T-helper 1 cell treated with Interleukin-12 subunit alpha and Interleukin-12 subunit beta and Interleukin-4 antibody, amounts not matched to agents 30 μg/mL and 1 μg/mL, for 36 hours (primary cell): ENCODE results near the gene SELPLG.
"Not testable (repeated sequence)": the region's sequence is repeated elsewhere in the genome, so short reads cannot be mapped to it uniquely, and the experiment has no call there.

Experiments
- H3K27ac Mint-ChIP-seq: one replicate; pipeline ENCODE4 v1.8.0; 2021; ENCODE audit warnings: mild to moderate bottlenecking, mixed read lengths
- H3K27me3 Mint-ChIP-seq: one replicate; pipeline ENCODE4 v1.8.0; 2021; ENCODE audit warnings: low read depth, mixed read lengths
- H3K36me3 Mint-ChIP-seq: one replicate; pipeline ENCODE4 v1.8.0; 2021; ENCODE audit warnings: low read depth, mixed read lengths
- H3K4me1 Mint-ChIP-seq: one replicate; pipeline ENCODE4 v1.8.0; 2021; ENCODE audit warnings: low read depth, mixed read lengths
- H3K4me3 Mint-ChIP-seq: one replicate; pipeline ENCODE4 v1.8.0; 2021; ENCODE audit warnings: mild to moderate bottlenecking, moderate library complexity, mixed read lengths
- H3K9me3 Mint-ChIP-seq: one replicate; pipeline ENCODE4 v1.8.0; 2021; ENCODE audit warnings: mixed read lengths

Gene SELPLG

DNA sequence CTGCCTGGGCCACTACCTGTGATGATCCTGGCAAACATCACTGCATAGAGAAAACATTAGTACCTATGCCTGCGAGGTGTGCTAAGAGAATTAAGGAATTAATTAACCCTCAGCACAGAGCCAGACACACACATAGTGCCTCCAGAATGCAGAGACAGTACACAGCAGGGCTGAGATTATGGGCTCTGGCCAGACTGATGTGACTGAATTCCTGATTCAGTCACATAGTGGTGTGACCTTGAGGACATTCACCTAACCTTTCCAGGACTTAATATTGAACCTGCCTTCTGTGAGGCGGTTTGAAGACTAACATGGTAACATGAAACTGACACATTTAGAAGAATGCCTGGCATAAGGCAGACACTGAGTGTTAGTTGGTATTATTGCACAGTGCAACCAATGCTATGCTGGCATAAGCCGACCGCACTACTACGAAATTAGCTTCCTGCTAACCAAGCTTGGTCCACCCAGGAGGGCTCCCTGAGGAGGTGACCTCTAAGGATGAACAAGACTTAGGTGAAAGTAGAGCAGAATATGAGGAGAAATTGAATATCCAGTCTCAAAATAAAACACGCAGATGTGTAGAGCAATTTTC is 32.0 kb upstream of the SELPLG start:
- H3K27ac Mint-ChIP-seq = no peak overlapping the region
- no peak overlapping the region for H3K4me3 Mint-ChIP-seq
- no peaks in the 10 kb centered on the region for H3K9me3 Mint-ChIP-seq
- H3K36me3 Mint-ChIP-seq = no peaks in the 10 kb centered on the region
- H3K4me1 Mint-ChIP-seq = peaks cover 12% of the 10 kb centered on the region
- no peaks in the 10 kb centered on the region for H3K27me3 Mint-ChIP-seq

DNA sequence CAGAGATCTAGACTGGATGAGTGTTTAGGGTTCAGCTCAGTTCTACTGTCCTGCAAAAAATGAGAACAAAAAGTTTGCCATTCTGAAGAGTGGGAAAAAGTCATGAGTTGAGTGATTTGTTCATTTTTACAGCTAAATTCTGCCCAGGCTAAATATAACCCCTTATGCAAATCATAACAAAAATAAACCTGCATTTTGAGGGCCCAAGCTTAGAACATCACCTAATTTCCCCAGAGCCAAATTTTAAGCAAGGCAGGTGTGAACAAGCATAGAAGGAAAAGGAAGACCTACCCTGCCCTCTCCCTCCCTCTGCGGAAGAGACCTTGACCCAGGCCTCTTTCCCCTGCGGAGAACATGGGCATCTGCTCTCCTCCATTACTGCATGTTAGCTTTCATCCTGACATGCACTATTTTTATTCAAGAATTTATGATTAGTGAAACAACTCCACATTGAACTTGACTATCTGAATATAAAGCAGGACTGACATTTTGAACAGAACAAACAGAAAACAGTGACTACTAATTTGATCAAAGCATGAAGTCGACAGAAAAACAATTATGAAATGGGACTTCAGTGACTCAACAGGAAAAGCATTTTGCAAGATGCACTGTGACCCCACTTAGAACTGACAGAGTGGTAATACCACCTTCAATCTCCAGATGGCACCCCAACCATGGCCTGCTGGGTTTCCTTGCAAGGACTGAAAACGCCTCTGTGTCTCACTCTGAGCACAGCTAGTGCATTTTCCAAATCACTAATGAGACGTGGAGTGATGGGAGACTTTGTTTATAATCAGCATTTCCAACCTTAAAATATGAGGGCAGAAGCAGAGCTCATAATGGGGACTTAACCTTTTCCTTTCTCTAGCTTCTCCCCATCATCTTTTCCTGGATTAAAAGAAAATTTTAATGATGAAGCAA is 30.9 kb upstream of the SELPLG start:
- H3K4me3 Mint-ChIP-seq = peak overlapping the region; percentile 23

DNA sequence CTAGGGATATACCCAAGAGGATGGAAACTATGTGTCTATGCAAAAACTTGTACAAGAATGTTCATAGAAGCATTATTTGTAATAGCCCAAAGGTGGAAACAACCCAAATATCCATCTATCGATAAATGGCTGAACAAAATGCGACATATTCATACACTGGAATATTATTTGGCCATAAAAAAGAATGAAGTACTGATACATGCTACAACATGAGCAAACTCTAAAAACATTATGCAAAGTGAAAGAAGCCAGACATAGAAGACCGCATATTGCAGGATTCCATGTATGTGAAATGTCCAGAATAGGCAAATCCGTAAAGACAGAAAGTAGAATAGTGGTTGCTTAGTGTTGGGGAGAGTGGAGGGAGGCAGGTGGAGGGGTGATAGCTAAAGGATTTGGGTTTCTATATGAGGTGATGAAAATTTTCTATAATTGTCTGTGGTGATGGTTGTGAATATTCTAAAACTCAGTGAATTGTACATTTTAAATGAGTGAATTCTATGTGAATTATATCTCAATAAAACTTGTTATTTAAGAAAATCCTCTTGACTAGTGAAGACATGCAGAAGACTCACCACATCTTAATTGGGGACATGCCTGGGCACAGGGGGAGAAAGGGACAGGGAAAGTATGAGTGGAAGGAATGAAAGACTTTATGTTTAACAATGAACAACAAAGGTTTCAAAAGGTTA is 29.8 kb upstream of the SELPLG start:
- H3K4me3 Mint-ChIP-seq = no peak overlapping the region
- peak overlapping the region; percentile 57 for H3K27ac Mint-ChIP-seq
- peaks cover 12% of the 10 kb centered on the region for H3K4me1 Mint-ChIP-seq
- no peaks in the 10 kb centered on the region for H3K36me3 Mint-ChIP-seq
- H3K9me3 Mint-ChIP-seq = no peaks in the 10 kb centered on the region
- H3K27me3 Mint-ChIP-seq = no peaks in the 10 kb centered on the region

More for the DNA sequence above, 30.9 kb upstream of the SELPLG start:
- H3K4me1 Mint-ChIP-seq = peaks cover 12% of the 10 kb centered on the region
- no peaks in the 10 kb centered on the region for H3K36me3 Mint-ChIP-seq
- H3K9me3 Mint-ChIP-seq = no peaks in the 10 kb centered on the region
- H3K27ac Mint-ChIP-seq = peak overlapping the region; percentile 79
- no peaks in the 10 kb centered on the region for H3K27me3 Mint-ChIP-seq

DNA sequence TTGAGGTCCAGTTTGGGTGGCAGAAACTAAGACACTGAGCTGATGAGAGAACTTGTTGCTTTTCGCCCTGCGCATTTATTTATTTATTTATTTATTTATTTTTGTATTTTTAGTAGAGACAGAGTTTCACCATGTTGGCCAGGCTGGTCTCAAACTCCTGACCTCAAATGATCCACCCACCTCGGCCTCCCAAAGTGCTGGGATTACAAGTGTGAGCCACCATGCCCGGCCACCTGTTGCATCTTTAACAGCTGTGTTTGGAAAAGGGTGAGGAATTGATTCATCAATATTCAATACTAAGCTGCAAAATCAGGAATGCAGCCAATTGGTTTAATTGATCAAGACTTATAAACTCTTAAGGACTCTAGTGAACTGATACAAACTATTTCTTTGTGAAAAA is 24.4 kb upstream of the SELPLG start:
- H3K9me3 Mint-ChIP-seq, H3K27ac Mint-ChIP-seq, H3K4me3 Mint-ChIP-seq, H3K36me3 Mint-ChIP-seq, H3K4me1 Mint-ChIP-seq, H3K27me3 Mint-ChIP-seq: not testable (repeated sequence)

DNA sequence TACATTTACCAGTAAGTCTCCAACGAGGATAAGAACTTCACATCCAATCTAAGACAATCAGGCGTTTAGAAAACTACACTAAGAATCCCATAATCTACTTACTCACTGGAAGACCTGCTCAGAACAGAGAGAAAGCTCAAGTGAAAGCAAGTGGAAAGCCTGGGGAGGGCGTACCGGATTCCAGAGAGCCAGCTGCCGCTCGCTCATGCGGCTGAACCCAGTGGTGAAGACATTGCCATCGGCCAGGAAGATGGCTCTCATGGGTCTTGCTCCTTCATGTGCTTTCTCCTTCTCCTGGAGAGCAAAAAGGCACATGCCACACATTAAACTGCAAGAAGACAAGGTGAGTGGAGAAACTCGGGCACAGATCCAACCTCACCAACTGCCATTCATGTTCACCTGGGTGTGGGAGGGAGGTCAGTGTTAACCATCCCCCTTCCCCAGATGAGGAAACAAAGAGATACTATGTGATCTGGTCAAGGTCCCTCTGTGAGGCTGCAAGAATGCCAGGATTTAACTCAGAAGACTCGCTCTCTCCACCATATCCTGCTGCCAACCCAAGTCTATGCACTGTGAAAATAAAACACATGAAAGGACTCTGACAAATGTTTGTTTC is 23.5 kb upstream of the SELPLG start:
- Mint-ChIP-seq H3K36me3 (peaks cover 7% of the 10 kb centered on the region), H3K4me1 (no peaks in the 10 kb centered on the region), H3K4me3 (no peak overlapping the region), H3K27ac (no peak overlapping the region), H3K9me3 (no peaks in the 10 kb centered on the region), H3K27me3 (no peaks in the 10 kb centered on the region)

DNA sequence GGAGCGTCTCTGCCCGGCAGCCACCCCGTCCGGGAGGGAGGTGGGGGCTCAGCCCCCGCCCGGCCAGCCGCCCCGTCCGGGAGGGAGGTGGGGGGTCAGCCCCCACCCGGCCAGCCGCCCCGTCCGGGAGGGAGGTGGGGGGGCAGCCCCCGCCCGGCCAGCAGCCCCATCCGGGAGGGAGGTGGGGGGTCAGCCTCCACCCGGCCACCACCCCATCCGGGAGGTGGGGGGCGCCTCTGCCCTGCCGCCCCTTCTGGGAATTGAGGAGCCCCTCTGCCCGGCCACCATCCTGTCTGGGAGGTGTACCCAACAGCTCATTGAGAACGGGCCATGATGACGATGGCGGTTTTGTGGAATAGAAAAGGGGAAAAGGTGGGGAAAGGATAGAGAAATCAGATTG is 22.6 kb upstream of the SELPLG start:
- peaks cover 11% of the 10 kb centered on the region for H3K36me3 Mint-ChIP-seq
- not testable (repeated sequence) for H3K27me3 Mint-ChIP-seq, H3K9me3 Mint-ChIP-seq, H3K4me3 Mint-ChIP-seq, H3K4me1 Mint-ChIP-seq, H3K27ac Mint-ChIP-seq

DNA sequence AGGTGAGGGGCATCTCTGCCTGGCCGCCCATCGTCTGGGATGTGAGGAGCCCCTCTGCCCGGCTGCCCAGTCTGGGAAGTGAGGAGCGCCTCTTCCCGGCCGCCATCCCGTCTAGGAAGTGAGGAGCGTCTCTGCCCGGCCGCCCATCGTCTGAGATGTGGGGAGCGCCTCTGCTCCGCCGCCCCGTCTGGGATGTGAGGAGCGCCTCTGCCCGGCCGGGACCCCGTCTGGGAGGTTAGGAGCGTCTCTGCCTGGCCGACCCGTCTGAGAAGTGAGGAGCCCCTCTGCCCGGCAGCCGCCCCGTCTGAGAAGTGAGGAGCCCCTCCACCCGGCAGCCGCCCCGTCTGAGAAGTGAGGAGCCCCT is 22.1 kb upstream of the SELPLG start:
- H3K4me1 Mint-ChIP-seq, H3K27ac Mint-ChIP-seq, H3K4me3 Mint-ChIP-seq, H3K9me3 Mint-ChIP-seq, H3K27me3 Mint-ChIP-seq: not testable (repeated sequence)
- H3K36me3 Mint-ChIP-seq = peaks cover 11% of the 10 kb centered on the region

DNA sequence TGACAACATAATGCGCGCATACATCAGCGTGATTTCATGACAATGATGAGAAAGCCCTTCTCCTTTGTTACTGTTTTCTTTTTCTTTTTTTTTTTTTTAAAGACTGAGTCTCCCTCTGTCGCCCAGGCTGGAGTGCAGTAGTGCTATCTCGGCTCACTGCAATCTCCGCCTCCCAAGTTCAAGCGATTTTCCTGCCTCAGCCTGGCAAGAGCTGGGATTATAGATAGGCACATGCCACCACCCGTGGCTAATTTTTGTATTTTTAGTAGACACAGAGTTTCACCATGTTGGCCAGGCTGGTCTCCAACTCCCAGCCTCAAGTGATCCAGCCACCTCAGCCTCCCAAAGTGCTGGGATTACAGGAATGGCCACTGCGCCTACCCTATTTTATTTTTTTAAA is 20.9 kb upstream of the SELPLG start:
- peaks cover 12% of the 10 kb centered on the region for H3K36me3 Mint-ChIP-seq
- not testable (repeated sequence) for H3K27ac Mint-ChIP-seq, H3K9me3 Mint-ChIP-seq, H3K4me1 Mint-ChIP-seq, H3K27me3 Mint-ChIP-seq, H3K4me3 Mint-ChIP-seq

DNA sequence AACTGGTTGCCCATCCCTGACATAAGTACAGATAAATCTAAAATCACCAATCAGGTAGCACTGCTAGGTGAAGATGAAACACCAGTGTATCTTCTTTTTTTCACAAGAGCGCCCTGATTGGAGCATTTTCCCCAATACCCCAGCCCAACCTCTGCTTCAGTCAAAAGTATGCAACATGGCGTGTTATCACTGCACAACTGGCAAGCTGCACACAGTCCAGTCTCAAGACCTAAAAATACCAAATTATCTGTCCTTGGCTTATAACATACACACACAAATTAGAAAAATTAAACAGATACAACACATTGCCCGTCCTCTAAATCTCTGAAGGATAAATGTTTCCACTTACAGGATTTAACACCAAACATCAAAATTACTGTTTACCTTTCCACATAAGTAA is 20.2 kb upstream of the SELPLG start:
- no peaks in the 10 kb centered on the region for H3K27me3 Mint-ChIP-seq
- peaks cover 3% of the 10 kb centered on the region for H3K4me1 Mint-ChIP-seq
- no peak overlapping the region for H3K4me3 Mint-ChIP-seq
- H3K27ac Mint-ChIP-seq = peak overlapping the region; percentile 11
- peaks cover 18% of the 10 kb centered on the region for H3K36me3 Mint-ChIP-seq
- H3K9me3 Mint-ChIP-seq = no peaks in the 10 kb centered on the region

DNA sequence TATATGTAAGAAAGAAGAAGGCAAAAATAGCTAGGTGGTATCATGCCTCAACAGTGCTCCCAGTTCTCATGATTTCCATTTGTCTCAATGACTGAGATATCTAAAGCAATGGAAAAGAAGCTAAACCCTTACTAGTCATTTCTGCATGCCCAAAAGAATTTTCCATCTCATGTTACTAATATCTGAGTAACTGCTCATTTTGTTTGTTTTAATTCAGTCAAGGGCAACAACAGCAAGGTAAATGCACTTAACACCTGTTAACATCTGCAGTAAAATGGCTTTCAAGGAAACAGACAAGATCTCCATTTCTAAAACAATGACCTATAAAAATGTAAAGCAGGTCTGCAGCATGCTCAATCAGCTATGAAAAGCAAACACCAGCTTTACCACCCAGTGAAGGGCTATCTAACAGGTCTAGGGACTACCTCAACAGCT is 19.4 kb upstream of the SELPLG start:
- Mint-ChIP-seq H3K27ac (no peak overlapping the region), H3K36me3 (peaks cover 19% of the 10 kb centered on the region), H3K4me3 (no peak overlapping the region), H3K27me3 (no peaks in the 10 kb centered on the region), H3K9me3 (no peaks in the 10 kb centered on the region), H3K4me1 (peaks cover 3% of the 10 kb centered on the region)

DNA sequence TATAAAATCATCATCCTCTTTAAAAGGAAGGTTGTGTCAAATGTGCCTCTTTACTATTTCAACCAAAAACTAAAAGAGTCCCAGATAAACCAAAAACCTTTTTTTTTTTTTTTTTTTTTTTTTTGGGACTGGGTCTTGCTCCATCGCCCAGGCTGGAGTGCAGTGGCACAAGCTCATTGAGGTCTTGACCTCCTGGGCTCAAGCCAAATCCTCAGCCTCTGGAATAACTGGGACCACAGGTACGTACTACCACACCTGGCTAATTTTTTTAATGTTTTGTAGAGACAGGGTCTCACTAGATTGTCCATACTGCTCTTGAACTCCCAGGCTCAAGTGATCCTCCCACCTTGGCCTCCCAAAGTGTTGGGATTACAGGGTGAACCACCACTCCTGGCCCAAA is 16.4 kb upstream of the SELPLG start:
- Mint-ChIP-seq H3K27ac (no peak overlapping the region), H3K4me1 (peaks cover 24% of the 10 kb centered on the region), H3K9me3 (no peaks in the 10 kb centered on the region), H3K4me3 (no peak overlapping the region), H3K27me3 (no peaks in the 10 kb centered on the region), H3K36me3 (peaks cover 20% of the 10 kb centered on the region)

DNA sequence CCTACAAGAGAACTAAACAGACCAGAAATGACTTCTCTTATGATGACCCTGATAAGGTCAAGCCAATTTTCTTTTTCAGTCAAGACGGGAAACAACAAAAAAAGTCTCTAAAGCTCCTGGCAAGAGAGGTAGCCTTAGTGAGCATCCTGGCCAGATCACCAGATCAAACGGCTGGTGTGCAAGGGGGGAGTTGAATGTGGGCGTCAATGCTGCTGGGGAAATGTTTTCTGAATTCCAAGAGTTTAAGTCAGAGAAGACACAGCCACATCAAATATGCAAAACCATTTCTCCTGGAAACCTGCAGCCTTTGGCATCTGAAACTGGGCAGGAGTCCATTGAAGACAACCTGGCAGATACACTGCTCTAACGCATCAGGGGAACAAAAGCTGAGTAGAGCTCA is 16.0 kb upstream of the SELPLG start:
- Mint-ChIP-seq H3K9me3 (no peaks in the 10 kb centered on the region), H3K4me1 (peaks cover 27% of the 10 kb centered on the region), H3K27me3 (no peaks in the 10 kb centered on the region), H3K4me3 (no peak overlapping the region), H3K27ac (no peak overlapping the region), H3K36me3 (peaks cover 22% of the 10 kb centered on the region)

DNA sequence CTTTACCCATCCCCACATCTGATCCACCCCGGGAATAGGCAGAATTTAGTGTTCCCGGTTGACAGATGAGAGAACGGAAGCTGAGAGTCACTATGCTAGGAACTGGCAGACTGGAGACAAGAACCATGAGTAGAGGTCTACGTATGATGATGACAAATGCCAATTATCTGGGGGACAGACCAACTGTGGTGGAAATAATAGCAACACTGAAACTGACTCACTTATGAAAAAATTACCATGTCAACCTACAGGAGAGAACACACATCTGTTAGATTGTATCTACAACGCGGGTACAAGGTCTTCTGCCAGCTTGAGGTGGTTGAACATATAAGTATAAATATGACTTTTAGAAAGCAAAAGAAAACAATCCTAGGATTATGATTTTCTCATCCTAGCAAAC is 15.4 kb upstream of the SELPLG start:
- H3K4me3 Mint-ChIP-seq = no peak overlapping the region
- H3K4me1 Mint-ChIP-seq = peaks cover 27% of the 10 kb centered on the region
- H3K27me3 Mint-ChIP-seq = no peaks in the 10 kb centered on the region
- peaks cover 24% of the 10 kb centered on the region for H3K36me3 Mint-ChIP-seq
- no peaks in the 10 kb centered on the region for H3K9me3 Mint-ChIP-seq
- no peak overlapping the region for H3K27ac Mint-ChIP-seq

DNA sequence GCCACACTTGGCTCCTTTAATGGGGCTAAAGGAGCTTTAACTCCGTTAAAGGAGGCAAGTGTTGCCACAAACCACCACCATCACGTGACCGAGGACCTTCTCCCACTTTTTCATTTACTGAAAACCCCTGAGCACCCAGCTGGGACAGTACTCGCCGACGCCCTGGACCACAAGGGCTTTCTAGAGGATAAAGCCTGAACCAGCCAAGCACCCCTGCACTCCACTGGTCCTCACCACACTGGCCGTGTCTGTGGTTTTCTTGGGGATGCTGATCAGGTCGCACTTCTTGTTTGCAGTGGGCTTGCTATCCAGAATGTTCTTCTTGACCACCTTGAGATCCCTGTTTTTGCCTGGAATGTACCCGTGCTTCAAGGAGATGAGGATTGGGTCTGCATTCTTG is 14.7 kb upstream of the SELPLG start:
- Mint-ChIP-seq H3K4me3 (no peak overlapping the region), H3K27ac (no peak overlapping the region), H3K4me1 (peaks cover 27% of the 10 kb centered on the region), H3K27me3 (no peaks in the 10 kb centered on the region), H3K36me3 (peaks cover 24% of the 10 kb centered on the region), H3K9me3 (no peaks in the 10 kb centered on the region)
